Smooth muscle cell (in vitro differentiated cells): ENCODE results near the gene TTN. TPM values are rescaled to one million over a fixed set of nuclear protein-coding genes. Genes with fewer than 3 reads are reported as not detected.

Source experiments
- DNase-seq: peaks from one replicate; lab custom pipeline; 2025; ENCODE audit not compliant: unreplicated experiment; lab: John Stamatoyannopoulos, UW
- H2AFZ ChIP-seq: fragments of 200-600 bp; sonication (generic); 2 replicates; pipeline ENCODE4 v1.6.0; 2016; ENCODE audit warnings: antibody characterized with exemption, low read depth, mild to moderate bottlenecking
- H3F3A ChIP-seq: fragments of 200-600 bp; sonication (generic); 2 replicates; pipeline ENCODE4 v1.6.0; 2017; ENCODE audit warnings: antibody characterized with exemption, low read depth
- H3K27ac ChIP-seq: fragments of 200-600 bp; sonication (generic); 2 replicates; pipeline ENCODE4 v1.5.1; 2016; ENCODE audit warnings: low read depth, mild to moderate bottlenecking
- H3K27me3 ChIP-seq: fragments of 200-600 bp; sonication (generic); 2 replicates; pipeline ENCODE4 v1.6.1; 2016; ENCODE audit warnings: low read depth, mild to moderate bottlenecking
- H3K36me3 ChIP-seq: fragments of 200-600 bp; sonication (generic); 2 replicates; pipeline ENCODE4 v1.5.1; 2016; ENCODE audit warnings: low read depth
- H3K4me1 ChIP-seq: fragments of 200-600 bp; sonication (generic); 2 replicates; pipeline ENCODE4 v1.5.1; 2016; ENCODE audit warnings: low read depth
- H3K4me2 ChIP-seq: fragments of 200-600 bp; sonication (generic); 2 replicates; pipeline ENCODE4 v1.6.0; 2016; ENCODE audit warnings: mild to moderate bottlenecking
- H3K4me3 ChIP-seq: fragments of 200-600 bp; sonication (generic); 2 replicates; pipeline ENCODE4 v1.5.1; 2016; ENCODE audit warnings: mild to moderate bottlenecking
- H3K79me2 ChIP-seq: fragments of 200-600 bp; sonication (generic); 2 replicates; pipeline ENCODE4 v1.6.0; 2016; ENCODE audit warnings: low read depth, mild to moderate bottlenecking
- H3K9ac ChIP-seq: fragments of 200-600 bp; sonication (generic); 2 replicates; pipeline ENCODE4 v1.6.0; 2016; ENCODE audit warnings: low read depth
- H3K9me3 ChIP-seq: fragments of 200-600 bp; sonication (generic); replicated peaks from 2 replicates; pipeline ENCODE4 v1.5.1; 2016; ENCODE audit warnings: low read depth
- H4K20me1 ChIP-seq: fragments of 200-600 bp; sonication (generic); 2 replicates; pipeline ENCODE4 v1.6.0; 2016; ENCODE audit warnings: low read depth
- CTCF ChIP-seq: fragments of 200-600 bp; sonication (generic); IDR thresholded peaks from 2 replicates; pipeline ENCODE4 v1.5.1; 2017; ENCODE audit warnings: borderline replicate concordance, mild to moderate bottlenecking, antibody characterized with exemption; ENCODE audit not compliant: insufficient read depth, poor library complexity, severe bottlenecking
- WGBS: methylation state at CpG from one replicate; pipeline ENCODE4 v1.1.7; 2016; ENCODE audit warnings: low lambda C conversion rate; 5-methylcytosine and 5-hydroxymethylcytosine counted together
- polyA plus RNA-seq: library from polyadenylated mRNA; unstranded; fragments of >200 nt; fragmentation: Nextera tagmentation; extraction: Ambion mirVana; gene quantifications from 2 replicates; pipeline ENCODE4 v1.2.1, GENCODE V29; 2016
- total RNA-seq: library from RNA; depleted of rRNA; stranded (reverse); fragments of >200 nt; gene quantifications from 2 replicates; pipeline ENCODE4 v1.2.3, GENCODE V29; 2014

Gene TTN
- total and polyA plus RNA-seq, 2 experiments from 2014 or later: 0.25 TPM; not detected in 1

- H3K36me3 ChIP-seq: no peaks in the 10 kb centered on the region
- no peaks in the 10 kb centered on the region for H3F3A ChIP-seq
- WGBS: 15% methylated on average over 4 of the region's 4 CpGs
- no peak overlapping the region for H2AFZ ChIP-seq
- H3K79me2 ChIP-seq: no peaks in the 10 kb centered on the region
- no peaks in the 10 kb centered on the region for H4K20me1 ChIP-seq
- H3K9me3 ChIP-seq: no peaks in the 10 kb centered on the region
- no peak overlapping the region for H3K4me2 ChIP-seq
- DNase-seq: no peak
- H3K9ac ChIP-seq: no peak overlapping the region
- H3K4me3 ChIP-seq: no peak overlapping the region
- no peak overlapping the region for H3K27ac ChIP-seq
- TF ChIP-seq CTCF: no peak
- no peaks in the 10 kb centered on the region for H3K27me3 ChIP-seq
- H3K4me1 ChIP-seq: no peaks in the 10 kb centered on the region
These were observed 29.6 kb upstream of the TTN start for GRCh38 chr2:178836807-178837206.

- no peak for TF ChIP-seq CTCF
- Histone ChIP-seq H3K27ac (no peak overlapping the region), H3K9me3 (no peaks in the 10 kb centered on the region), H3K79me2 (no peaks in the 10 kb centered on the region), H2AFZ (no peak overlapping the region), H4K20me1 (no peaks in the 10 kb centered on the region), H3K4me2 (no peak overlapping the region), H3F3A (no peaks in the 10 kb centered on the region), H3K4me3 (no peak overlapping the region), H3K9ac (no peak overlapping the region), H3K36me3 (no peaks in the 10 kb centered on the region), H3K27me3 (no peaks in the 10 kb centered on the region), H3K4me1 (no peaks in the 10 kb centered on the region)
- 94% methylated on average over 9 of the region's 9 CpGs for WGBS
- no peak for DNase-seq
These were observed 26.9 kb upstream of the TTN start for GRCh38 chr2:178834086-178834485.

GRCh38 chr2:178833382-178833781 is 26.2 kb upstream of the TTN start:
- Histone ChIP-seq H3K27me3 (no peaks in the 10 kb centered on the region), H3K9me3 (no peaks in the 10 kb centered on the region), H2AFZ (no peak overlapping the region), H3K4me3 (no peak overlapping the region), H3K27ac (no peak overlapping the region), H3K4me1 (no peaks in the 10 kb centered on the region), H3F3A (no peaks in the 10 kb centered on the region), H3K36me3 (no peaks in the 10 kb centered on the region), H3K9ac (no peak overlapping the region), H4K20me1 (no peaks in the 10 kb centered on the region), H3K4me2 (no peak overlapping the region), H3K79me2 (no peaks in the 10 kb centered on the region)
- no peak for TF ChIP-seq CTCF
- 90% methylated on average over 5 of the region's 5 CpGs for WGBS
- DNase-seq: no peak

- H3K79me2 ChIP-seq: no peaks in the 10 kb centered on the region
- DNase-seq: no peak
- no peaks in the 10 kb centered on the region for H3K9me3 ChIP-seq
- no peak overlapping the region for H3K4me3 ChIP-seq
- no peak for TF ChIP-seq CTCF
- H3K4me1 ChIP-seq: no peaks in the 10 kb centered on the region
- no peaks in the 10 kb centered on the region for H3K36me3 ChIP-seq
- no peak overlapping the region for H3K4me2 ChIP-seq
- no peak overlapping the region for H3K27ac ChIP-seq
- H3F3A ChIP-seq: no peaks in the 10 kb centered on the region
- 92% methylated on average over 2 of the region's 2 CpGs for WGBS
- H4K20me1 ChIP-seq: no peaks in the 10 kb centered on the region
- no peak overlapping the region for H2AFZ ChIP-seq
- no peak overlapping the region for H3K9ac ChIP-seq
- H3K27me3 ChIP-seq: no peaks in the 10 kb centered on the region
These were observed 23.2 kb upstream of the TTN start for GRCh38 chr2:178830451-178830850.
